Ovary (tissue), 3 donors: Measurements from ENCODE around the gene GDAP2.

Experiments
- POLR2A ChIP-seq: fragments of 450-650 bp; IDR thresholded peaks from one replicate; pipeline ENCODE4 v1.6.1; 2017; ENCODE audit warnings: antibody characterized with exemption, mild to moderate bottlenecking, moderate library complexity
- TF ChIP-seq, protein P1 (sequence below), 3 donors: fragments of 450-650 bp in 2 of 3; fragments of 200-600 bp in 1 of 3; IDR thresholded peaks; one replicate each; pipeline versions ENCODE4 v1.5.1 to v1.8.0; 2016 to 2022; ENCODE audit warnings: antibody characterized with exemption in 3 of 3, mild to moderate bottlenecking in 1 of 3
- donor health status: DM: no; HTN: no; CAD: no.

DNA sequence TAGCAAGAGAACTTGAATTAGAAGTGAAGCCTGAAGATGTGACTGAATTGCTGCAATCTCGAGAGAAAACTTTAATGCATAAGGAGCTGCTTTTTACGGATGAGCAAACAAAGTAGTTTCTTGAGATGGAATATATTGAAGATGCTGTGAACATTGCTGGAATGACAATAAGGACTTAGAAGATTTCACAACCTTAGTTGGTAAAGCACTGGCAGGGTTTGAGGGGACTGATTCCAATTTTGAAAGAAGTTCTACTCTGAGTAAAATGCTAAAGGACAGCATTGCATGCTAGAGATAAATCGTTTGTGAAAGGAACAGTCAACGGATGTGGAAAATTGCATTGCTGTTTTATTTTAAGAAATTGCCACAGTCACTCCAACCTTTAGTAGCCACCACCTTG is 69.5 kb downstream of the GDAP2 start:
- TF ChIP-seq, protein P1, sequence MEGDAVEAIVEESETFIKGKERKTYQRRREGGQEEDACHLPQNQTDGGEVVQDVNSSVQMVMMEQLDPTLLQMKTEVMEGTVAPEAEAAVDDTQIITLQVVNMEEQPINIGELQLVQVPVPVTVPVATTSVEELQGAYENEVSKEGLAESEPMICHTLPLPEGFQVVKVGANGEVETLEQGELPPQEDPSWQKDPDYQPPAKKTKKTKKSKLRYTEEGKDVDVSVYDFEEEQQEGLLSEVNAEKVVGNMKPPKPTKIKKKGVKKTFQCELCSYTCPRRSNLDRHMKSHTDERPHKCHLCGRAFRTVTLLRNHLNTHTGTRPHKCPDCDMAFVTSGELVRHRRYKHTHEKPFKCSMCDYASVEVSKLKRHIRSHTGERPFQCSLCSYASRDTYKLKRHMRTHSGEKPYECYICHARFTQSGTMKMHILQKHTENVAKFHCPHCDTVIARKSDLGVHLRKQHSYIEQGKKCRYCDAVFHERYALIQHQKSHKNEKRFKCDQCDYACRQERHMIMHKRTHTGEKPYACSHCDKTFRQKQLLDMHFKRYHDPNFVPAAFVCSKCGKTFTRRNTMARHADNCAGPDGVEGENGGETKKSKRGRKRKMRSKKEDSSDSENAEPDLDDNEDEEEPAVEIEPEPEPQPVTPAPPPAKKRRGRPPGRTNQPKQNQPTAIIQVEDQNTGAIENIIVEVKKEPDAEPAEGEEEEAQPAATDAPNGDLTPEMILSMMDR (IDR thresholded peaks at IDR 0.05), result no peak
- no peak for TF ChIP-seq POLR2A
